NT2/D1 (cell line): ENCODE data around the gene FRMD4A.

ENCODE experiments used
- SUZ12 ChIP-seq: IDR thresholded peaks from 2 replicates; pipeline ENCODE4 v1.6.1; 2011; ENCODE audit not compliant: insufficient read length, insufficient read depth; ENCODE audit errors: extremely low read depth
- YY1 ChIP-seq: IDR thresholded peaks from 2 replicates; pipeline ENCODE4 v1.6.1; 2011; ENCODE audit not compliant: insufficient read length, insufficient read depth
- ZNF274 ChIP-seq: IDR thresholded peaks from 2 replicates; pipeline ENCODE4 v1.6.1; 2011; ENCODE audit warnings: mild to moderate bottlenecking, low read depth, low read length

DNA sequence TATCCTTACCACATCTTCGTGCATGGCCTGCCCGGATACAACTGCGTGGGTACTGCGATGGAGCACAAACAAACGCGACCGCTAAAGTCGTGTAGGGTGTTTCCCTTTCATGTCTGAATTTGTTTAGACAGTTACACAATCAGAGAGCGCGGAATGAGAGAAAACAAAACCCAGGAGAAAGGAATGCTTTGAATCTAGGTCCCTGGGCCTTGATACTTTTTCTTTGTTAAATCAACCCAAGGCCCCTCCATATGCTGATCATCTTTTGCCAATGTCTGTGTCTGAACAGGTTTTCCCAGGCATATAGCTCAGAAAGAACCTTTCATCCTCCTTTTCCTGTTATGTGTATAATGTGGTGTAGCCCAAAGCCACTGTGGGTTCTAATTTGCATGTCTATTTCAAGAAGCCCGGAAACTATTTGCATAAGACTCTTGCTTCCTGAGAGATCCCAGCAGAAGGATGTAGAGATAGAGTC lies 145.8 kb downstream of the FRMD4A start:
- TF ChIP-seq SUZ12 (no peak), ZNF274 (no peak), YY1 (no peak)
